DMS153 (cell line): ENCODE measurements around the gene FRMD8.

Experiments
- DNase-seq: peaks from one replicate; lab custom pipeline; 2025; lab: John Stamatoyannopoulos, UW

FRMD8 gene

GRCh38 chr11:65454696-65455456 lies 68.4 kb downstream of the FRMD8 start:
- DNase-seq = peak; percentile 74

- DNase-seq = no peak
These were observed 70.0 kb downstream of the FRMD8 start for GRCh38 chr11:65456418-65456817.

- DNase-seq = no peak
These were observed 73.1 kb downstream of the FRMD8 start for GRCh38 chr11:65459552-65459951.
